ENCODE data around the gene IGFBP2.

IGFBP2 gene

GRCh38 chr2:216632952-216633615 is at the start of gene IGFBP2:
IGFBP2 (plus strand) TSS chr2:216633420; CDS start chr2:216633524, 104 bp downstream.
- ChIA-PET CTCF (no interaction called here), POLR2A (ENCODE audit: low non-redundant PET) (no interaction called here)
- DNase-seq (ENCODE audit: low spot score) = no peak
- TF ChIP-seq CTCF (conservative IDR thresholded peaks at IDR 0.05; ENCODE audit: low read depth) = no peak
- H3K27ac ChIP-seq = peak within 1 kb of the TSS; percentile 95

DNA sequence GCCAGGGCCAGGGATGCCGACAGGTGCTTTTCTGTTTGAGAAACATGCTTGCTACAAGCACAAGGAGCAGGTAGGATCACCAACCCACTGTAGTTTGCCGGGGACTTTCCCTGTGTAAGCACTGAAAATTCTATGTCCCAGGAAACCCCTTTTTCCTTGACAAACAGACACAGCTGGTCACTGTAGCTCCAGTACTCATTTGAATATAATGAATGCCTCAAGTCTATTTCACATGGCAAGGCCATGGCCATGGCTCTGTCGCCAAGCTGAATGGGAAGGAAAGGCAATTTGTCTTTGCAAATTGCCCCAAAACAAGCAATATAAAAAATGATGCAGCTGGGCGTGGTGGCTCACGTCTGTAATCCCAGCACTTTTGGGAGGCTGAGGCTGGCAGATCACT is 49.6 kb upstream of the IGFBP2 start:
- no peak for TF ChIP-seq CTCF (conservative IDR thresholded peaks at IDR 0.05; ENCODE audit: low read depth)
- POLR2A ChIA-PET (ENCODE audit: low non-redundant PET) = no interaction called here
- no peak overlapping the region for H3K27ac ChIP-seq
- no peak for DNase-seq (ENCODE audit: low spot score)
- CTCF ChIA-PET = no interaction called here

GRCh38 chr2:216584112-216584511 is 49.1 kb upstream of the IGFBP2 start:
- DNase-seq (ENCODE audit: low spot score) = no peak
- no peak overlapping the region for H3K27ac ChIP-seq
- CTCF ChIA-PET = no interaction called here
- TF ChIP-seq CTCF (conservative IDR thresholded peaks at IDR 0.05; ENCODE audit: low read depth) = no peak
- POLR2A ChIA-PET (ENCODE audit: low non-redundant PET) = interaction anchor here (0.5 kb wide), 1 partner anchor 1180 kb away, joined by 4 read pairs; no protein-coding TSS in a partner anchor

DNA sequence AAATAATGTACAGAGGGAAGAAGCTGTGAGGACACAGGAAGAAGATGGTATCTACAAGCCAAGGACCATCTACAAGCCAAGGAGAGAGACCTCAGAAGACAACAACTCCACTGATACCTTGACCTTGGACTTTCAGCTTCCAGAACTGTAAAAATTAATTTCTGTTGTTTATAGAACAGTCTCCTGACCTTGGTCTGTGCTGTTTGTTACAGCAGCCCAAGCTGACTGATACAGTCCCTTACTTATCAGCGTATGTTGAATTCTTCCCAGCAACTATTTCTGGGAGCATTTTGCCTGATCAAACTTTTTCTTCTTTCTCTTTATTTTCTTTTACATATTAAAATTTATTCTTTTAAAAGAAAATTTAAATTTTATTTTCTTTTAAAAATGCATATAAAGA is 47.8 kb upstream of the IGFBP2 start:
- ChIA-PET POLR2A (ENCODE audit: low non-redundant PET) (no interaction called here), CTCF (interaction anchor here (0.6 kb wide), 1 partner anchor 56 kb away, joined by 3 read pairs; no protein-coding TSS in a partner anchor)
- DNase-seq (ENCODE audit: low spot score) = no peak
- no peak for TF ChIP-seq CTCF (conservative IDR thresholded peaks at IDR 0.05; ENCODE audit: low read depth)
- no peak overlapping the region for H3K27ac ChIP-seq

DNA sequence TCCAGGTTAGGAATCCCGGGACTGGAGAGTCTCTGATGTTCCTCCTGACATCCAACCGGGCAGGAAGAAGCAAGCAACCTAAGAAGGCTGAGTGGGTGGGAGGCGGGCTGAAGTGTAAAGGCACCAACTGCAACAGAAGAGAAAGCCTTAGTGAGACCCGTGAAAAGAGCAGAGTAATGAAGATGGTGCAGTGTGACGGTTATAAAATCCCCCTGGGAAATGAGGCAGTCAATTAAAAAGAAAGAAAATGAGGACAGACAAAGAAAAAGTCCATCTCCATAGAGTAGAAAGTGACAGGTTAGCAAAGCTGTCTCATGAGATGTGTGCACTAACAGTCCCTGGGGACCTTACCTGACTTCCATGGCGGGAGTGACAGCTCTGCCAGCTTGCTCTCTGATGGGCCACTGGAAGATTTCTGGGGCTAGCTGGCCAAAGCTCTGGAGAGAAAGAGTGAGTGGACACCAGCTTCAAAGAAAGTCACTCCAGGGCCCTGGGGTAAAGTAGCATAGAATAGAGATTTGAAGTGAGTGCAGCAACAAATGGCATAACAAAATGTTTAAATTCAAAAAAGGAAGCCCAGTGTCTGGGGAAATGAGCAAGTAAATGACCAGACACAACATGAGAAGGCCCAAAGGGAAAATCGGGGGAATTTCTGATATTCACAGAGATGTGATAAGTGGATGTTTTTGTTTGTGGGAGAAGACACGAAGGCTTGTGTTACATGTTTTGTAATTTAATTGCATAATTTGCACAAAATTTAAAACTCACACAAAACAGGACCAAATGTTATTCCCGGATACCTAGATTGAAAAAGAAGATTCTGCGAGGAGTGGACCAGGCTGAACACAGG is 44.1 kb upstream of the IGFBP2 start:
- ChIA-PET CTCF (no interaction called here), POLR2A (ENCODE audit: low non-redundant PET) (no interaction called here)
- H3K27ac ChIP-seq = no peak overlapping the region
- TF ChIP-seq CTCF (conservative IDR thresholded peaks at IDR 0.05; ENCODE audit: low read depth) = no peak
- DNase-seq (ENCODE audit: low spot score) = no peak

- DNase-seq (ENCODE audit: low spot score) = no peak
- ChIA-PET CTCF (interaction anchor here (0.7 kb wide), 1 partner anchor 1036 kb away, joined by 4 read pairs; no protein-coding TSS in a partner anchor), POLR2A (ENCODE audit: low non-redundant PET) (no interaction called here)
- no peak for TF ChIP-seq CTCF (conservative IDR thresholded peaks at IDR 0.05; ENCODE audit: low read depth)
- no peak overlapping the region for H3K27ac ChIP-seq
These were observed 43.4 kb upstream of the IGFBP2 start for GRCh38 chr2:216589791-216590190.
